HCT116 (cell line): Measurements from ENCODE around the gene MEIKIN. TPM values are rescaled to one million over a fixed set of nuclear protein-coding genes. Genes with fewer than 3 reads are reported as not detected.

Source experiments
- ATAC-seq: fragments of 200-7000 bp; cut with Tn5 transposase; 2 replicates; pipeline ENCODE4 v1.9.1; 2020; ENCODE audit warnings: mild to moderate bottlenecking, moderate library complexity
- BruUV-seq: library from RNA; stranded (reverse); fragments of 400-500 nt; replicated peaks from 2 replicates; lab custom pipeline; 2021; lab: Mats Ljungman, UMichigan
- CTCF ChIA-PET: fragments of 300-600 bp; sonication (Branson Sonifier 250); formaldehyde crosslinking; loops from one replicate; lab custom pipeline; 2021; ENCODE audit warnings: antibody characterized with exemption; lab: Charles Lee
- POLR2A ChIA-PET: fragments of 300-600, 350-600 bp; sonication (Branson Sonifier 250); formaldehyde crosslinking; loops from one replicate; lab custom pipeline; 2021; ENCODE audit warnings: antibody characterized with exemption; lab: Charles Lee
- RAD21 ChIA-PET, 2 experiments: fragments of 300-600 bp; sonication (Branson Sonifier 250); formaldehyde crosslinking; loops; one replicate each; lab custom pipeline; 2023; ENCODE audit warnings: low total read pairs in 2 of 2; ENCODE audit not compliant: uncharacterized antibody in 2 of 2, unreplicated experiment in 2 of 2, low non-redundant PET in 1 of 2; lab: Charles Lee
- DNase-seq: peaks from one replicate; pipeline ENCODE4 v3.0.0-alpha.2; 2010; ENCODE audit warnings: low read depth, low spot score
- H2AFZ ChIP-seq: fragments of 200-600 bp; shearing (Covaris generic), sonication (generic); 2 replicates; pipeline ENCODE4 v1.6.1; 2017; ENCODE audit warnings: low read depth, mixed run types, mixed read lengths, antibody characterized with exemption, low read length; ENCODE audit not compliant: poor library complexity, severe bottlenecking
- H3K27ac ChIP-seq: 2 replicates; pipeline ENCODE4 v1.5.1; 2012; ENCODE audit warnings: low read depth, low read length
- H3K27me3 ChIP-seq: fragments of 200-600 bp; sonication (generic); 2 replicates; pipeline ENCODE4 v1.6.1; 2016; ENCODE audit warnings: mixed run types, low read length, mixed read lengths; ENCODE audit not compliant: insufficient read depth
- H3K36me3 ChIP-seq, 2 experiments: fragments of 200-500 bp in 1 of 2; fragments of 200-600 bp in 1 of 2; sonication (Bioruptor generic) in 1 of 2; sonication (generic) in 1 of 2; 2 replicates each; pipeline versions ENCODE4 v1.5.1 to v1.6.1; 2014 to 2016; ENCODE audit warnings: low read length in 2 of 2, inconsistent platforms in 1 of 2, mixed read lengths in 1 of 2, mixed run types in 1 of 2; ENCODE audit not compliant: insufficient read depth in 2 of 2, control insufficient read depth in 1 of 2
- H3K4me1 ChIP-seq, 2 experiments: fragments of 200-600 bp in 1 of 2; sonication (generic) in 1 of 2; 2 replicates each; pipeline versions ENCODE4 v1.5.1 to v1.6.1; 2012 to 2017; ENCODE audit warnings: low read length in 2 of 2, inconsistent platforms in 1 of 2, mild to moderate bottlenecking in 1 of 2, mixed read lengths in 1 of 2, mixed run types in 1 of 2, moderate library complexity in 1 of 2; ENCODE audit not compliant: insufficient read depth in 2 of 2, control insufficient read depth in 1 of 2
- H3K4me2 ChIP-seq: fragments of 200-600 bp; sonication (generic); 2 replicates; pipeline ENCODE4 v1.6.1; 2017; ENCODE audit warnings: mixed run types, low read length, mixed read lengths
- H3K4me3 ChIP-seq, 2 experiments: fragments of 200-600 bp in 1 of 2; sonication (generic) in 1 of 2; replicated peaks in 1 of 2; 2 replicates each; pipeline ENCODE4 v1.5.1; 2011 to 2016; ENCODE audit warnings: low read length in 2 of 2, control low read depth in 1 of 2, low read depth in 1 of 2, mild to moderate bottlenecking in 1 of 2, mixed read lengths in 1 of 2, mixed run types in 1 of 2
- H3K79me2 ChIP-seq: fragments of 200-600 bp; sonication (generic); 2 replicates; pipeline ENCODE4 v1.6.1; 2017; ENCODE audit warnings: mild to moderate bottlenecking, mixed run types, low read length, moderate library complexity, mixed read lengths; ENCODE audit not compliant: insufficient read depth
- H3K9ac ChIP-seq: fragments of 200-600 bp; sonication (generic); 2 replicates; pipeline ENCODE4 v1.6.1; 2016; ENCODE audit warnings: low read length, mixed read lengths
- H3K9me2 ChIP-seq: fragments of 200-600 bp; sonication (generic), shearing (Covaris generic); 2 replicates; pipeline ENCODE4 v1.6.1; 2017; ENCODE audit warnings: mixed run types, mild to moderate bottlenecking, moderate library complexity; ENCODE audit not compliant: insufficient read depth
- H3K9me3 ChIP-seq, 2 experiments: fragments of 200-500 bp in 1 of 2; fragments of 200-600 bp in 1 of 2; sonication (Bioruptor generic) in 1 of 2; sonication (generic) in 1 of 2; 2 replicates each; pipeline ENCODE4 v1.6.1; 2014 to 2017; ENCODE audit warnings: low read length in 2 of 2, mixed read lengths in 2 of 2, inconsistent platforms in 1 of 2, low read depth in 1 of 2, mild to moderate bottlenecking in 1 of 2, mixed run types in 1 of 2, moderate library complexity in 1 of 2; ENCODE audit not compliant: control insufficient read depth in 1 of 2, insufficient read depth in 1 of 2
- H4K20me1 ChIP-seq: fragments of 200-600 bp; sonication (generic), shearing (Covaris generic); 2 replicates; pipeline ENCODE4 v1.6.1; 2017; ENCODE audit warnings: mixed run types, mild to moderate bottlenecking, moderate library complexity; ENCODE audit not compliant: insufficient read depth
- EZH2phosphoT487 ChIP-seq: fragments of 200-600 bp; IDR thresholded peaks from 2 replicates; pipeline ENCODE4 v1.6.1; 2018; ENCODE audit warnings: antibody characterized with exemption, borderline replicate concordance
- JUND ChIP-seq: IDR thresholded peaks from 2 replicates; pipeline ENCODE4 v1.6.1; 2012
- POLR2A ChIP-seq: IDR thresholded peaks from 2 replicates; pipeline ENCODE4 v1.7.0; 2011; ENCODE audit warnings: borderline replicate concordance; ENCODE audit not compliant: insufficient read depth, insufficient read length; ENCODE audit errors: extremely low read depth
- RAD21 ChIP-seq: IDR thresholded peaks from 2 replicates; pipeline ENCODE4 v1.6.1; 2012; ENCODE audit warnings: low read depth, mild to moderate bottlenecking
- SP1 ChIP-seq: IDR thresholded peaks from 2 replicates; pipeline ENCODE4 v1.6.1; 2012; ENCODE audit warnings: low read depth
- ZFX ChIP-seq: fragments of 450-650 bp; IDR thresholded peaks from 2 replicates; pipeline ENCODE4 v1.6.1; 2017
- intact Hi-C: fragments of 100-400 bp; cut with micrococcal nuclease; formaldehyde crosslinking; loops from 2 replicates; pipeline ENCODE4 v1.10.0; 2022
- total RNA-seq: library from RNA; stranded (reverse); gene quantifications from one replicate; pipeline ENCODE4 v1.2.1, GENCODE V29; 2021; ENCODE audit not compliant: unreplicated experiment
- TF ChIP-seq, protein P1 (sequence below): IDR thresholded peaks from 2 replicates; pipeline ENCODE4 v1.6.1; 2012
- TF ChIP-seq, protein P2 (sequence below): IDR thresholded peaks from 2 replicates; pipeline ENCODE4 v1.6.1; 2012
- TF ChIP-seq, protein P3 (sequence below), 3 experiments: fragments of 200-600 bp in 1 of 3; sonication (generic) in 1 of 3; IDR thresholded peaks in 2 of 3; conservative IDR thresholded peaks in 1 of 3; 2 replicates each; pipeline ENCODE4 v1.5.1; 2012 to 2017; ENCODE audit warnings: low read depth in 2 of 3, low read length in 2 of 3, antibody characterized with exemption in 1 of 3, borderline replicate concordance in 1 of 3, control low read depth in 1 of 3, mild to moderate bottlenecking in 1 of 3, mixed read lengths in 1 of 3, mixed run types in 1 of 3, moderate library complexity in 1 of 3; ENCODE audit not compliant: insufficient read depth in 1 of 3

MEIKIN gene
- total RNA-seq, 1 experiment from 2014 or later, result not detected

DNA sequence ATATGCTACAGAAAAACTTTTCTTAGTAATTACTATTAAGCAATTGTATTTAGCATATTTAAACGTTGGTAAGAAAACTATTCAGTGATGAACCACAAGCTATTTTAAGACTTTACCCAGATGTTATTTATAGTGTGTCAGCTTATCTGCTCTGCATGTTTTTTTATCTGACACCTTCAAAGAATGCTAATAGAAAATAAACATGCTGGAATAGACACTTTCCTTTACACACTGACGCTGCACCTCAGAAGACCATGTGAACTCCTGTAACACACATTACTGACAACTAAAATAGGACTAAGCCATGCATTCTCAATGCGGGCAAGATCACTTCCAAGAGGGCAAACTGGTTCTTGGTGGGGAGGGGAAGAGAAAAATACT is 187.0 kb downstream of the MEIKIN start:
- Histone ChIP-seq H3K4me3 (no peak overlapping the region), H3K27me3 (no peaks in the 10 kb centered on the region), H3K9me3 (no peaks in the 10 kb centered on the region), H3K79me2 (peaks cover 82% of the 10 kb centered on the region), H3K27ac (no peak overlapping the region), H4K20me1 (no peaks in the 10 kb centered on the region), H3K4me2 (no peak overlapping the region), H3K4me1 (no peaks in the 10 kb centered on the region), H2AFZ (no peak overlapping the region), H3K36me3 (no peaks in the 10 kb centered on the region), H3K9ac (no peak overlapping the region), H3K9me2 (no peaks in the 10 kb centered on the region)
- BruUV-seq, result no TSS peak
- CTCF ChIA-PET, result no interaction called here
- POLR2A ChIA-PET, result no interaction called here
- no peak for DNase-seq
- ATAC-seq, result no peak
- RAD21 ChIA-PET, result no interaction called here
- TF ChIP-seq EZH2phosphoT487 (no peak), RAD21 (no peak), JUND (no peak), SP1 (no peak), ZFX (no peak), POLR2A (no peak)
- TF ChIP-seq, protein P1, sequence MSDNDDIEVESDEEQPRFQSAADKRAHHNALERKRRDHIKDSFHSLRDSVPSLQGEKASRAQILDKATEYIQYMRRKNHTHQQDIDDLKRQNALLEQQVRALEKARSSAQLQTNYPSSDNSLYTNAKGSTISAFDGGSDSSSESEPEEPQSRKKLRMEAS, result no peak
- TF ChIP-seq, protein P2, sequence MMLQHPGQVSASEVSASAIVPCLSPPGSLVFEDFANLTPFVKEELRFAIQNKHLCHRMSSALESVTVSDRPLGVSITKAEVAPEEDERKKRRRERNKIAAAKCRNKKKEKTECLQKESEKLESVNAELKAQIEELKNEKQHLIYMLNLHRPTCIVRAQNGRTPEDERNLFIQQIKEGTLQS, result no peak
- TF ChIP-seq, protein P3, sequence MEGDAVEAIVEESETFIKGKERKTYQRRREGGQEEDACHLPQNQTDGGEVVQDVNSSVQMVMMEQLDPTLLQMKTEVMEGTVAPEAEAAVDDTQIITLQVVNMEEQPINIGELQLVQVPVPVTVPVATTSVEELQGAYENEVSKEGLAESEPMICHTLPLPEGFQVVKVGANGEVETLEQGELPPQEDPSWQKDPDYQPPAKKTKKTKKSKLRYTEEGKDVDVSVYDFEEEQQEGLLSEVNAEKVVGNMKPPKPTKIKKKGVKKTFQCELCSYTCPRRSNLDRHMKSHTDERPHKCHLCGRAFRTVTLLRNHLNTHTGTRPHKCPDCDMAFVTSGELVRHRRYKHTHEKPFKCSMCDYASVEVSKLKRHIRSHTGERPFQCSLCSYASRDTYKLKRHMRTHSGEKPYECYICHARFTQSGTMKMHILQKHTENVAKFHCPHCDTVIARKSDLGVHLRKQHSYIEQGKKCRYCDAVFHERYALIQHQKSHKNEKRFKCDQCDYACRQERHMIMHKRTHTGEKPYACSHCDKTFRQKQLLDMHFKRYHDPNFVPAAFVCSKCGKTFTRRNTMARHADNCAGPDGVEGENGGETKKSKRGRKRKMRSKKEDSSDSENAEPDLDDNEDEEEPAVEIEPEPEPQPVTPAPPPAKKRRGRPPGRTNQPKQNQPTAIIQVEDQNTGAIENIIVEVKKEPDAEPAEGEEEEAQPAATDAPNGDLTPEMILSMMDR (IDR thresholded peaks at IDR 0.05 in 2 of 3, conservative IDR thresholded peaks at IDR 0.05 in 1 of 3; ENCODE audit: borderline replicate concordance in 1 of 3, insufficient read depth in 1 of 3, low read depth in 2 of 3, low read length in 2 of 3), result no peak
- intact Hi-C loops, result no loop called here
